ENCODE data around the gene RANBP1. TPM values are rescaled to one million over a fixed set of nuclear protein-coding genes. Genes with fewer than 3 reads are reported as not detected.

Gene RANBP1
- total and polyA plus RNA-seq, 2 of the 13 experiments (the other 11 are each of a cell fraction or from before 2014, with no cell fraction given): 181 to 492 TPM

- TF ChIP-seq SNAPC4 (CRISPR knock-in tag; IDR thresholded peaks at IDR 0.05): no peak
- no peak for TF ChIP-seq ATF4 (CRISPR knock-in tag; IDR thresholded peaks at IDR 0.05)
- 0 out of 2 replicates have a peak, but pooled peaks have one; percentile 21 for TF ChIP-seq HOXA3 (CRISPR knock-in tag; IDR thresholded peaks at IDR 0.05)
- TF ChIP-seq POLR2AphosphoS5 (IDR thresholded peaks at IDR 0.05; ENCODE audit: low read depth, low read length): 0 out of 2 replicates have a peak, but pooled peaks have one; percentile 7
- TF ChIP-seq THAP7 (CRISPR knock-in tag; IDR thresholded peaks at IDR 0.05): no peak
- no peak for TF ChIP-seq NPAS2 (CRISPR knock-in tag; IDR thresholded peaks at IDR 0.05; ENCODE audit: borderline replicate concordance)
- no peak for TF ChIP-seq SOX13 (IDR thresholded peaks at IDR 0.05)
- 0 out of 4 replicates have a peak, but pooled peaks of 1 of the 2 experiments have one; percentile 2 for TF ChIP-seq SOX13 (CRISPR knock-in tag; conservative IDR thresholded peaks at IDR 0.05 in 1 of 2, IDR thresholded peaks at IDR 0.05 in 1 of 2)
- TF ChIP-seq GZF1 (CRISPR knock-in tag; IDR thresholded peaks at IDR 0.05): 0 out of 2 replicates have a peak, but pooled peaks have one; percentile 44
- no peak for TF ChIP-seq POLR2AphosphoS2 (IDR thresholded peaks at IDR 0.05; ENCODE audit: low read depth, low read length)
- no peak for TF ChIP-seq CC2D1A (CRISPR knock-in tag; IDR thresholded peaks at IDR 0.05)
- no peak for TF ChIP-seq TRIM24 (CRISPR knock-in tag; IDR thresholded peaks at IDR 0.05)
- no peak for TF ChIP-seq MNT (IDR thresholded peaks at IDR 0.05)
- TF ChIP-seq TRIM22 (IDR thresholded peaks at IDR 0.05): no peak
- peak; percentile 52; the same call in 1 of the 2 replicates for TF ChIP-seq FOXO1 (CRISPR knock-in tag; IDR thresholded peaks at IDR 0.05)
- no peak for TF ChIP-seq ZNF562 (CRISPR knock-in tag; IDR thresholded peaks at IDR 0.05; ENCODE audit: borderline replicate concordance)
- peak; percentile 41; the same call in 1 of the 2 replicates for TF ChIP-seq PHF21A (CRISPR knock-in tag; IDR thresholded peaks at IDR 0.05)
Measured at GRCh38 chr22:20128902-20129746, 13.2 kb downstream of the RANBP1 start (continued).
